ENCODE results near the gene SLTM.

GRCh38 chr15:58900631-58901030, 32.8 kb downstream of the SLTM start:
- TF ChIP-seq EZH2 (optimal IDR thresholded peaks at IDR 0.05; ENCODE audit: low read depth, low read length) (no peak), CTCF (IDR thresholded peaks at IDR 0.05; ENCODE audit: low read length) (no peak)

Measured in MM.1S (cell line).